ENCODE measurements around the gene PCDHAC1.

The PCDHAC1 gene

GRCh38 chr5:140946578-140946977, 20.5 kb downstream of the PCDHAC1 start:
- Histone ChIP-seq H3K4me1 (ENCODE audit: insufficient read depth, low read length) (no peaks in the 10 kb centered on the region), H3K79me2 (ENCODE audit: insufficient read depth, low read length) (no peaks in the 10 kb centered on the region), H2AFZ (ENCODE audit: low read depth, low read length) (no peak overlapping the region), H3K4me3 (ENCODE audit: low read depth in 1 of 2, low read length in 2 of 2) (no peak overlapping the region), H3K27me3 (ENCODE audit: insufficient read depth, low read length, poor library complexity) (no peaks in the 10 kb centered on the region), H3K9me3 (ENCODE audit: insufficient read depth, low read length, severe bottlenecking) (no peaks in the 10 kb centered on the region), H3K36me3 (ENCODE audit: insufficient read depth, low read length) (no peaks in the 10 kb centered on the region), H3K4me2 (ENCODE audit: insufficient read depth, low read length) (no peak overlapping the region), H3K27ac (ENCODE audit: low read length) (no peak overlapping the region), H3K9ac (ENCODE audit: low read depth, low read length) (no peak overlapping the region), H4K20me1 (ENCODE audit: insufficient read depth, low read length) (no peaks in the 10 kb centered on the region)
- DNase-seq (no peak), ATAC-seq (ENCODE audit: insufficient read depth, low read depth) (no peak)
- TF ChIP-seq EZH2 (IDR thresholded peaks at IDR 0.05; ENCODE audit: borderline replicate concordance, low read depth, low read length, severe bottlenecking) = no peak
- TF ChIP-seq CTCF (IDR thresholded peaks at IDR 0.05; ENCODE audit: borderline replicate concordance, extremely low read depth, low read length, poor library complexity, severe bottlenecking) = no peak

- Histone ChIP-seq H3K9ac (ENCODE audit: low read depth, low read length) (no peak overlapping the region), H3K4me3 (ENCODE audit: low read depth in 1 of 2, low read length in 2 of 2) (no peak overlapping the region), H4K20me1 (ENCODE audit: insufficient read depth, low read length) (no peaks in the 10 kb centered on the region), H2AFZ (ENCODE audit: low read depth, low read length) (no peak overlapping the region), H3K36me3 (ENCODE audit: insufficient read depth, low read length) (no peaks in the 10 kb centered on the region), H3K27me3 (ENCODE audit: insufficient read depth, low read length, poor library complexity) (no peaks in the 10 kb centered on the region), H3K4me2 (ENCODE audit: insufficient read depth, low read length) (no peak overlapping the region), H3K79me2 (ENCODE audit: insufficient read depth, low read length) (no peaks in the 10 kb centered on the region), H3K4me1 (ENCODE audit: insufficient read depth, low read length) (no peaks in the 10 kb centered on the region), H3K27ac (ENCODE audit: low read length) (no peak overlapping the region), H3K9me3 (ENCODE audit: insufficient read depth, low read length, severe bottlenecking) (no peaks in the 10 kb centered on the region)
- ATAC-seq (ENCODE audit: insufficient read depth, low read depth) (no peak), DNase-seq (no peak)
- no peak for TF ChIP-seq CTCF (IDR thresholded peaks at IDR 0.05; ENCODE audit: borderline replicate concordance, extremely low read depth, low read length, poor library complexity, severe bottlenecking)
- TF ChIP-seq EZH2 (IDR thresholded peaks at IDR 0.05; ENCODE audit: borderline replicate concordance, low read depth, low read length, severe bottlenecking) = no peak
Measured at GRCh38 chr5:140951636-140952035, 25.5 kb downstream of the PCDHAC1 start.

GRCh38 chr5:140953234-140953633, 27.1 kb downstream of the PCDHAC1 start:
- Histone ChIP-seq H3K9me3 (ENCODE audit: insufficient read depth, low read length, severe bottlenecking) (no peaks in the 10 kb centered on the region), H3K9ac (ENCODE audit: low read depth, low read length) (no peak overlapping the region), H3K79me2 (ENCODE audit: insufficient read depth, low read length) (no peaks in the 10 kb centered on the region), H2AFZ (ENCODE audit: low read depth, low read length) (no peak overlapping the region), H3K27ac (ENCODE audit: low read length) (no peak overlapping the region), H4K20me1 (ENCODE audit: insufficient read depth, low read length) (no peaks in the 10 kb centered on the region), H3K4me1 (ENCODE audit: insufficient read depth, low read length) (no peaks in the 10 kb centered on the region), H3K27me3 (ENCODE audit: insufficient read depth, low read length, poor library complexity) (no peaks in the 10 kb centered on the region), H3K4me2 (ENCODE audit: insufficient read depth, low read length) (no peak overlapping the region), H3K4me3 (ENCODE audit: low read depth in 1 of 2, low read length in 2 of 2) (no peak overlapping the region), H3K36me3 (ENCODE audit: insufficient read depth, low read length) (no peaks in the 10 kb centered on the region)
- no peak for ATAC-seq (ENCODE audit: insufficient read depth, low read depth)
- DNase-seq = no peak
- TF ChIP-seq CTCF (IDR thresholded peaks at IDR 0.05; ENCODE audit: borderline replicate concordance, extremely low read depth, low read length, poor library complexity, severe bottlenecking) = no peak

GRCh38 chr5:140962190-140962589, 36.1 kb downstream of the PCDHAC1 start:
- Histone ChIP-seq H4K20me1 (ENCODE audit: insufficient read depth, low read length) (no peaks in the 10 kb centered on the region), H3K4me2 (ENCODE audit: insufficient read depth, low read length) (no peak overlapping the region), H3K27ac (ENCODE audit: low read length) (no peak overlapping the region), H3K36me3 (ENCODE audit: insufficient read depth, low read length) (no peaks in the 10 kb centered on the region), H3K9ac (ENCODE audit: low read depth, low read length) (no peak overlapping the region), H3K9me3 (ENCODE audit: insufficient read depth, low read length, severe bottlenecking) (no peaks in the 10 kb centered on the region), H3K27me3 (ENCODE audit: insufficient read depth, low read length, poor library complexity) (no peaks in the 10 kb centered on the region), H2AFZ (ENCODE audit: low read depth, low read length) (no peak overlapping the region), H3K4me1 (ENCODE audit: insufficient read depth, low read length) (no peaks in the 10 kb centered on the region), H3K79me2 (ENCODE audit: insufficient read depth, low read length) (no peaks in the 10 kb centered on the region), H3K4me3 (ENCODE audit: low read depth in 1 of 2, low read length in 2 of 2) (no peak overlapping the region)
- ATAC-seq (ENCODE audit: insufficient read depth, low read depth) (no peak), DNase-seq (no peak)
- no peak for TF ChIP-seq EZH2 (IDR thresholded peaks at IDR 0.05; ENCODE audit: borderline replicate concordance, low read depth, low read length, severe bottlenecking)
- no peak for TF ChIP-seq CTCF (IDR thresholded peaks at IDR 0.05; ENCODE audit: borderline replicate concordance, extremely low read depth, low read length, poor library complexity, severe bottlenecking)
